IMR-90 (cell line): ENCODE results near the gene GRHL3. TPM values are rescaled to one million over a fixed set of nuclear protein-coding genes. Genes with fewer than 3 reads are reported as not detected.

Source experiments
- polyA plus RNA-seq, 3 experiments: library from polyadenylated mRNA; depleted of rRNA; stranded (reverse); fragments of >200 nt; gene quantifications; 2 replicates each; pipeline ENCODE4 v1.2.3, GENCODE V29; 2012; ENCODE audit warnings: low replicate concordance in 1 of 3
- total RNA-seq: library from RNA; depleted of rRNA; stranded (reverse); fragments of >200 nt; gene quantifications from 2 replicates; pipeline ENCODE4 v1.2.3, GENCODE V29; 2012; rRNA removed

Gene GRHL3
- total and polyA plus RNA-seq, 2 of the 4 experiments (the other 2 are of a cell fraction): not detected

Other genes starting within 250 kb of the GRHL3 start
- gene MYOM3, start 207.2 kb upstream of the GRHL3 start, total RNA-seq: not detected in 2 replicates
- 0.03 TPM in 1 of 2 replicates, not detected in the other for gene MYOM3, start 207.2 kb upstream of the GRHL3 start, polyA plus RNA-seq (2012; rRNA removed)
- gene IL22RA1, start 176.2 kb upstream of the GRHL3 start, total RNA-seq: not detected in 2 replicates
- gene IL22RA1, start 176.2 kb upstream of the GRHL3 start, polyA plus RNA-seq (2012; rRNA removed): not detected in 2 replicates
- gene IFNLR1, start 132.1 kb upstream of the GRHL3 start, total RNA-seq: not detected in 2 replicates
- gene IFNLR1, start 132.1 kb upstream of the GRHL3 start, polyA plus RNA-seq (2012; rRNA removed): not detected in 2 replicates
- 3.0 and 3.6 TPM in 2 replicates for gene STPG1, start 94.4 kb downstream of the GRHL3 start, total RNA-seq
- 6.5 and 7.5 TPM in 2 replicates for gene STPG1, start 94.4 kb downstream of the GRHL3 start, polyA plus RNA-seq (2012; rRNA removed)
- gene NIPAL3, start 96.4 kb downstream of the GRHL3 start, total RNA-seq: 95.3 and 123 TPM in 2 replicates
- 49.0 and 55.0 TPM in 2 replicates for gene NIPAL3, start 96.4 kb downstream of the GRHL3 start, polyA plus RNA-seq (2012; rRNA removed)
- gene RCAN3, start 183.5 kb downstream of the GRHL3 start, total RNA-seq: 5.9 and 8.6 TPM in 2 replicates
- gene RCAN3, start 183.5 kb downstream of the GRHL3 start, polyA plus RNA-seq (2012; rRNA removed): 4.0 and 4.2 TPM in 2 replicates
- not detected in 2 replicates for gene NCMAP, start 236.7 kb downstream of the GRHL3 start, total RNA-seq
- not detected in 2 replicates for gene NCMAP, start 236.7 kb downstream of the GRHL3 start, polyA plus RNA-seq (2012; rRNA removed)